Astrocyte (in vitro differentiated cells and primary cell): ENCODE measurements around the gene TMEM130.

ENCODE experiments used
- EZH2 ChIP-seq: IDR thresholded peaks from 2 replicates; pipeline ENCODE4 v1.6.1; 2012; ENCODE audit warnings: mild to moderate bottlenecking, low read length, inconsistent platforms; ENCODE audit not compliant: insufficient read depth
- TF ChIP-seq, protein P1 (sequence below): IDR thresholded peaks from 2 replicates; pipeline ENCODE4 v1.5.1; 2011; ENCODE audit warnings: low read depth, mild to moderate bottlenecking, inconsistent platforms, low read length, moderate library complexity; ENCODE audit not compliant: insufficient read depth

DNA sequence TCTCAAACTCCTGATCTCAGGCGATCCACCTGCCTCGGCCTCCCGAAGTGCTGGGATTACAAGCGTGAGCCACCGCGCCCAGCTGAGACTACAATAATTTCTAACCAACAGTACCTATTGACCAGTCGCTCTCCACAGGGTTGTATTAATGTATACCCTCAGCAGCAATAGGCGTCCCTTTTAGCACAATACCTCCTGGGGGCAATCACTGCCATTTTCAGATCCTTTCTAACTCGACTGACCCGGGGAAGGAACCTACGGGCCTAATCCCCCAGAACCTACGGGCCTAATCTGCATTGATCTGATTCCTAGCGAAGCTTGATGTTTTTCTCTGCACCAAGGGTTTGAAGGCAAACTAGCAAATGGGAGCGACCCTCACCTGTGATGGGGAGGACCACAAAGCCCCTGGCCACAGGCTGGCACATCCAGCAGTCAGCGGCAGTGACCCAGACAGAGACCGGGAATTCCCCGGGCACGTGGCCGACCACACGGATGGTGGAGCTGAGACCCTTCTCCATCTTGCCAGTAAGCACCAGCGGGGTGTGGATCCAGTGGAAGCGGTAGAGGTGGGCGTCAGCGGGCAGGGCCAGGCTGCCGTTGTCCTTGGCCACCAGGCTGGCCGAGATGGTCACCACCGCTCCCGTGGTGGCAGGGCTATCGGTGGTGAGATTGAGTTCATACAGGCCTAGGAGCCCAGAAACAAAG, 6.9 kb downstream of the TMEM130 start:
- TF ChIP-seq, protein P1, sequence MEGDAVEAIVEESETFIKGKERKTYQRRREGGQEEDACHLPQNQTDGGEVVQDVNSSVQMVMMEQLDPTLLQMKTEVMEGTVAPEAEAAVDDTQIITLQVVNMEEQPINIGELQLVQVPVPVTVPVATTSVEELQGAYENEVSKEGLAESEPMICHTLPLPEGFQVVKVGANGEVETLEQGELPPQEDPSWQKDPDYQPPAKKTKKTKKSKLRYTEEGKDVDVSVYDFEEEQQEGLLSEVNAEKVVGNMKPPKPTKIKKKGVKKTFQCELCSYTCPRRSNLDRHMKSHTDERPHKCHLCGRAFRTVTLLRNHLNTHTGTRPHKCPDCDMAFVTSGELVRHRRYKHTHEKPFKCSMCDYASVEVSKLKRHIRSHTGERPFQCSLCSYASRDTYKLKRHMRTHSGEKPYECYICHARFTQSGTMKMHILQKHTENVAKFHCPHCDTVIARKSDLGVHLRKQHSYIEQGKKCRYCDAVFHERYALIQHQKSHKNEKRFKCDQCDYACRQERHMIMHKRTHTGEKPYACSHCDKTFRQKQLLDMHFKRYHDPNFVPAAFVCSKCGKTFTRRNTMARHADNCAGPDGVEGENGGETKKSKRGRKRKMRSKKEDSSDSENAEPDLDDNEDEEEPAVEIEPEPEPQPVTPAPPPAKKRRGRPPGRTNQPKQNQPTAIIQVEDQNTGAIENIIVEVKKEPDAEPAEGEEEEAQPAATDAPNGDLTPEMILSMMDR: no peak
- no peak for TF ChIP-seq EZH2
